Osteocyte (in vitro differentiated cells): ENCODE results near the gene COL23A1. TPM values are rescaled to one million over a fixed set of nuclear protein-coding genes. Genes with fewer than 3 reads are reported as not detected.
"Not testable (repeated sequence)": the region's sequence is repeated elsewhere in the genome, so short reads cannot be mapped to it uniquely, and the experiment has no call there.

ENCODE experiments used
- DNase-seq: peaks from one replicate; pipeline ENCODE4 v3.0.0; 2021; ENCODE audit warnings: mixed read lengths; ENCODE audit not compliant: unreplicated experiment; ENCODE audit errors: extremely low spot score
- H3K27ac Mint-ChIP-seq: one replicate; pipeline ENCODE4 v1.8.0; 2021; ENCODE audit warnings: mild to moderate bottlenecking, mixed read lengths; ENCODE audit not compliant: unreplicated experiment
- H3K27me3 Mint-ChIP-seq: one replicate; pipeline ENCODE4 v1.8.0; 2021; ENCODE audit warnings: mixed read lengths; ENCODE audit not compliant: unreplicated experiment
- H3K36me3 Mint-ChIP-seq: one replicate; pipeline ENCODE4 v1.8.0; 2021; ENCODE audit warnings: mixed read lengths; ENCODE audit not compliant: unreplicated experiment
- H3K4me1 Mint-ChIP-seq: one replicate; pipeline ENCODE4 v1.8.0; 2021; ENCODE audit warnings: mixed read lengths; ENCODE audit not compliant: unreplicated experiment
- H3K4me3 Mint-ChIP-seq: one replicate; pipeline ENCODE4 v1.8.0; 2021; ENCODE audit warnings: mild to moderate bottlenecking, moderate library complexity, mixed read lengths; ENCODE audit not compliant: unreplicated experiment
- H3K9me3 Mint-ChIP-seq: one replicate; pipeline ENCODE4 v1.8.0; 2021; ENCODE audit warnings: mixed read lengths; ENCODE audit not compliant: unreplicated experiment
- CTCF ChIP-seq: fragments of 200-600 bp; sonication (generic); IDR thresholded peaks from 2 replicates; pipeline ENCODE4 v1.5.0; 2021; ENCODE audit warnings: antibody characterized with exemption, mild to moderate bottlenecking, moderate library complexity
- total RNA-seq: library from RNA; stranded (reverse); gene quantifications from 2 replicates; pipeline ENCODE4 v1.2.1, GENCODE V29; 2021

COL23A1 gene
- total RNA-seq, 1 donor from 2014 or later = not detected

GRCh38 chr5:178305801-178306200 lies 284.4 kb downstream of the COL23A1 start:
- Mint-ChIP-seq H3K36me3 (no peaks in the 10 kb centered on the region), H3K27me3 (no peaks in the 10 kb centered on the region), H3K4me1 (no peaks in the 10 kb centered on the region), H3K9me3 (peaks cover 8% of the 10 kb centered on the region), H3K4me3 (no peak overlapping the region), H3K27ac (no peak overlapping the region)
- DNase-seq = no peak
- no peak for TF ChIP-seq CTCF

- Mint-ChIP-seq H3K36me3 (no peaks in the 10 kb centered on the region), H3K9me3 (peaks cover 9% of the 10 kb centered on the region), H3K4me1 (no peaks in the 10 kb centered on the region), H3K27ac (no peak overlapping the region), H3K4me3 (no peak overlapping the region), H3K27me3 (no peaks in the 10 kb centered on the region)
- DNase-seq = no peak
- TF ChIP-seq CTCF = no peak
These were observed 285.2 kb downstream of the COL23A1 start for GRCh38 chr5:178304761-178305645.

DNA sequence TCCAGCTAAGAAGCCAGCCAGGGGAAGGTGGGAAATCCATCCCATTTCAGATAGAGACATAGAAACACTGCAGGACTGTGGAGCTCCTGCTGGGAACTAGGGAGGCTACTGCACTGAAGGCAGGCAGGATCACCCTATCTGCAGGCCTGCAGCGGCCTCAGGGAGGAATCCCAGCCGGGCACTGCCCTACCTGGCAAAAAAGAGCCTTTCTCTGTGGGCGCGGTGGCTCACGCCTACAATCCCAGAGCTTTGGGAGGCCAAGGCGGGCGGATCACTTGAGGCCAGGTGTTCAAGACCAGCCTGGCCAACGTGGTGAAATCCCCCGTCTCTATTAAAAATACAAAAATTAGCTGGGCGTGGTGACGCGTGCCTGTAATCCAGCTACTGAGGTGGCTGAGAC lies 286.2 kb downstream of the COL23A1 start:
- TF ChIP-seq CTCF = no peak
- Mint-ChIP-seq H3K4me1 (no peaks in the 10 kb centered on the region), H3K9me3 (peaks cover 9% of the 10 kb centered on the region), H3K4me3 (no peak overlapping the region), H3K27ac (no peak overlapping the region), H3K27me3 (no peaks in the 10 kb centered on the region), H3K36me3 (no peaks in the 10 kb centered on the region)
- no peak for DNase-seq

DNA sequence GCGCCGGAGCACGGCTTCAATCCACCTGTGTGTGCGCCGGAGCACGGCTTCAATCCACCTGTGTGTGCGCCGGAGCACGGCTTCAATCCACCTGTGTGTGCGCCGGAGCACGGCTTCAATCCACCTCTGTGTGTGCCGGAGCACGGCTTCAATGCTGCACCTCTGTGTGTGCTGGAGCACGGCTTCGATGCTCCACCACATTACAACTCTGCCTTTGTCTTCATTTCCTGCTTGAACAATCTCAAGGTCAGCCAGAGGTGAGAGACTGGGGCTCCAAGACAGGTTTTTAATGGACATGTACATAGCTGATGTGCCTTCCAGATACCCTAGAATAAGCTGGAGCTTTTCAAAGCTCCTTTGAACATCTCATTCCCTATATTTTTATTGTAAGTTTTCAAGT lies 287.9 kb downstream of the COL23A1 start:
- not testable (repeated sequence) for H3K9me3 Mint-ChIP-seq, H3K36me3 Mint-ChIP-seq, H3K4me1 Mint-ChIP-seq, H3K27me3 Mint-ChIP-seq, DNase-seq, H3K4me3 Mint-ChIP-seq, H3K27ac Mint-ChIP-seq

GRCh38 chr5:178301641-178302040 lies 288.6 kb downstream of the COL23A1 start:
- TF ChIP-seq CTCF = no peak
- Mint-ChIP-seq H3K9me3 (peaks cover 9% of the 10 kb centered on the region), H3K27me3 (no peaks in the 10 kb centered on the region), H3K27ac (no peak overlapping the region), H3K36me3 (no peaks in the 10 kb centered on the region), H3K4me1 (no peaks in the 10 kb centered on the region), H3K4me3 (no peak overlapping the region)
- no peak for DNase-seq
